Colonic mucosa (tissue), 4 donors: ENCODE results near the gene ROR1. TPM values are rescaled to one million over a fixed set of nuclear protein-coding genes. Genes with fewer than 3 reads are reported as not detected.

Experiments
- DNase-seq: peaks from one replicate; pipeline ENCODE4 v3.0.0-alpha.2; 2020
- H3K27ac ChIP-seq: fragments of 200-600 bp; one replicate; pipeline ENCODE4 v1.8.0; 2021
- H3K27me3 ChIP-seq: fragments of 200-600 bp; one replicate; pipeline ENCODE4 v1.8.0; 2021
- H3K36me3 ChIP-seq: fragments of 200-600 bp; one replicate; pipeline ENCODE4 v1.8.0; 2021
- H3K4me1 ChIP-seq: fragments of 200-600 bp; one replicate; pipeline ENCODE4 v1.8.0; 2021; ENCODE audit warnings: mild to moderate bottlenecking
- H3K4me3 ChIP-seq: fragments of 200-600 bp; one replicate; pipeline ENCODE4 v1.8.0; 2021
- H3K9ac ChIP-seq, 2 donors: one replicate each; pipeline ENCODE4 v1.7.0; 2013; ENCODE audit warnings: control low read depth in 2 of 2, low read depth in 2 of 2, low read length in 2 of 2
- H3K9me3 ChIP-seq: fragments of 200-600 bp; one replicate; pipeline ENCODE4 v1.8.0; 2021
- CTCF ChIP-seq: fragments of 200-600 bp; IDR thresholded peaks from one replicate; pipeline ENCODE4 v1.8.0; 2022; ENCODE audit warnings: antibody characterized with exemption, mild to moderate bottlenecking
- intact Hi-C: fragments of 100-400 bp; cut with DNase I; formaldehyde crosslinking; loops from one replicate; pipeline ENCODE4 v1.14.1; 2022
- total RNA-seq, 2 donors: library from RNA; stranded (reverse); fragmentation: NEBNext Ultra II Directional in 1 of 2; extraction: Animal tissue kit (Norgen Biotek cat#: 25700) in 1 of 2; gene quantifications; one replicate each; pipeline ENCODE4 v1.2.1, GENCODE V29; 2021
- donor health status: healthy.
- donor health status: DM: no; HTN: no; CAD: no.
- donor health status: DM: no; HTN: no; CAD: no.

Gene ROR1
- total RNA-seq, 2 donors from 2014 or later, result 5.1 to 6.8 TPM

DNA sequence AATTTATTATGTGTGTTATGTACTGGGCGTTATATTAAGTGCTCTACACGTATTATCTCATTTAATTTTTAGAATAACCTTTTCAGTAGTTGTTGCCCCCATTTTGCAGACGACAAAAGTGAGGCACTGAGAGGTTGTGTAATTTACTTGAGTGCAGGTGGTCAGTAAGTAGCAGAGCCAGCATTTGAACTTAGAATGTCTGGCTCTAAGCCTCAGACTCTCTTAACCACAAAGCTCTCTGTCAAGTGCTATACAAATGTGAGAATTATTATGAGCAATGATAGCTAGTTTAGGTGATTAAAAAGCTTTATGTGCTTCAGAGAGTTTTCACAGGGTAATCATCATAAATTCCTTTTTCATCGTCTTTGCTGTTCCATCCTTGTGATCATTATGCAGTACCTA lies 333.3 kb downstream of the ROR1 start:
- H3K9me3 ChIP-seq, result no peaks in the 10 kb centered on the region
- intact Hi-C loops, result no loop called here
- no peak overlapping the region for H3K27ac ChIP-seq
- H3K27me3 ChIP-seq, result no peaks in the 10 kb centered on the region
- H3K4me3 ChIP-seq, result no peak overlapping the region
- no peak for DNase-seq
- no peak overlapping the region for H3K9ac ChIP-seq
- TF ChIP-seq CTCF, result no peak
- H3K4me1 ChIP-seq, result no peaks in the 10 kb centered on the region
- H3K36me3 ChIP-seq, result no peaks in the 10 kb centered on the region

- no peak overlapping the region for H3K27ac ChIP-seq
- no peaks in the 10 kb centered on the region for H3K4me1 ChIP-seq
- intact Hi-C loops, result no loop called here
- H3K36me3 ChIP-seq, result no peaks in the 10 kb centered on the region
- no peak for TF ChIP-seq CTCF
- H3K4me3 ChIP-seq, result no peak overlapping the region
- H3K9ac ChIP-seq, result no peak overlapping the region
- H3K9me3 ChIP-seq, result no peaks in the 10 kb centered on the region
- DNase-seq, result no peak
- no peaks in the 10 kb centered on the region for H3K27me3 ChIP-seq
Measured at GRCh38 chr1:64107632-64108031, 333.8 kb downstream of the ROR1 start.

DNA sequence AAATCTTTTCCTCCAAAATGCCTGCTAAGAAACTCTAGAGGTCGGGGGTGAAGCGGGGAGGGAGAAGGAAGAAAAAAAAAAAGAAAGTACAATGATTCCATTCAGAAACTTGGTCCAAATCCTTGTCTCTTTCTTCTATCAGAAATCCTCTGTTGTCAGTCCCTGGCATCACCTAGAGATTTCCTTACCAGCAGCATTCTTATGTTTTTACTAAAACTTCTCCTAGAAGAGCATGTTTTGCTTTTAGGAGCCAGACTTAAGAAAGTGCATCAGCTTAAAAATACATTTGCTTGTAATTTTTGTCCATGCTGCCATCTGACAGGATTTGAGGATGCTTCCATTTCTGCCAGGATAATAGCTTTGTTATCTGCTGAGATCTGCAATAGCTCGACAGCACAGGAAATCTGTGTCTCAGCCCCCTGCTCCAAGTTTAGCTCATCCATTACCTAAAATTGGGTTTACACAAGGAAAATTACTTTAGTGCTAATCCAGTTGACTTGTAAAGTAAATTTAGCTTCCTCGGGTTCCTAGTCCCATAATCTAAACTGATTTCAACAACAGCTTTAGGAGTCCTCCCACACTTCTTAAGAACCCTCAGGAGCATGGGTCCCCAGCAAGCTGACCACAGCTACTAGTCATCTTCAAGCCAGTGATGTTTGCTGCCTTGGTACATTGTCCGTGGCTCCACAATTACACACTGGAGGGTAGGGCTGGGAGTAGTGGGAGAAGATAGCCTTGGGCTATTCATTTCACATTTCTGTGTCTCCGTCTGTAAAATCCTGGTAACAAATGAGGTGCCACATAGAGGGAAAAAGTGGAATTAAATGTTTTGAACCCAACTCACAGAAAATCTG lies 337.3 kb downstream of the ROR1 start:
- no peaks in the 10 kb centered on the region for H3K36me3 ChIP-seq
- intact Hi-C loops, result no loop called here

DNA sequence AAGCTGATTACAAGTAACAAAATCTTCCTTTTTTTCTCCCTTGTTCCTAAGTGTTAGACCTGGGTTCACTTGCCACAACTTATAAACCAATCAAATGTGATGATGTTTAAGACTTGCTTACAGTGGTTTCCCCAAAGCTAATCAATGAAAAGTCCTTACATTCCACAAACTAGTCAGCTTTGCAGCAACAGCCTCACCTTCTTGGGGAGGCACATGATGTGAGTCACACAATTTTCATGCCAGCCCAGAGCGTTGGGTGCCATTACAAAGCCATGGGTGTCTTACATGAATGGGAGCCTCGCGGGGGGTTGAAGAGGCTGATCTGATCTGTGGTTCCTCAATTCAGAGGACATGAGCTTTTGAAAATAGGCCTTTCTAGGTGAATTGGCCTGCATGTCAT lies 338.0 kb downstream of the ROR1 start:
- Histone ChIP-seq H3K4me1 (no peaks in the 10 kb centered on the region), H3K9me3 (no peaks in the 10 kb centered on the region), H3K27ac (no peak overlapping the region), H3K4me3 (no peak overlapping the region), H3K36me3 (no peaks in the 10 kb centered on the region), H3K27me3 (no peaks in the 10 kb centered on the region), H3K9ac (no peak overlapping the region)
- intact Hi-C loops, result no loop called here
- no peak for TF ChIP-seq CTCF
- DNase-seq, result no peak

More for the DNA sequence above, 337.3 kb downstream of the ROR1 start:
- no peaks in the 10 kb centered on the region for H3K27me3 ChIP-seq
- H3K4me1 ChIP-seq, result no peaks in the 10 kb centered on the region
- H3K9ac ChIP-seq, result no peak overlapping the region
- DNase-seq, result no peak
- no peak overlapping the region for H3K4me3 ChIP-seq
- H3K27ac ChIP-seq, result no peak overlapping the region
- H3K9me3 ChIP-seq, result no peaks in the 10 kb centered on the region
- TF ChIP-seq CTCF, result no peak

DNA sequence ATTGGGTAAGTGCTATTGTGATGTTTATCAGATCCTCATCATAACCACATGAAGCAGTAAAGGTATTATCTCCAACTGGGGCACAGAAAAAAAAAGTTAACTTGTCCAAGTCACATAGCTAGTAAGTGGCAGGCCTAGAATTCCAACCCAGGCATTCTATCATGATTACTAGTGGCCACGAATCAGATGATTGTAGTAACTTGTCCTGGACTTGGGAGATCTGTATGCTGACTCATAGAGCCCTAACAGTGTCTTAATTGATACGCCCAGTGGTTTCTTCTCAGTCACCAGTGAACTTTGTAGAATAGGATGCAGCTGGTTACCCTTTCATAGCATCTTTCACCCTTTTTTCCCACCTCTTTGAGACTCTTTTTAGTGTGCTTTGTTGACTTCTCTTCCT lies 338.5 kb downstream of the ROR1 start:
- H3K36me3 ChIP-seq, result no peaks in the 10 kb centered on the region
- no peaks in the 10 kb centered on the region for H3K27me3 ChIP-seq
- no peak overlapping the region for H3K4me3 ChIP-seq
- no peak for TF ChIP-seq CTCF
- H3K9ac ChIP-seq, result no peak overlapping the region
- no peaks in the 10 kb centered on the region for H3K4me1 ChIP-seq
- H3K9me3 ChIP-seq, result no peaks in the 10 kb centered on the region
- no peak overlapping the region for H3K27ac ChIP-seq
- intact Hi-C loops, result no loop called here
- DNase-seq, result no peak
